ENCODE measurements around the gene VEZF1. TPM values are rescaled to one million over a fixed set of nuclear protein-coding genes. Genes with fewer than 3 reads are reported as not detected.

VEZF1 gene
- total and polyA plus RNA-seq, 9 donors = 31.6 to 83.5 (median 71.7) TPM

GRCh38 chr17:58006924-58007780 is 19.1 kb upstream of the VEZF1 start, which contains the start of gene SRSF1:
SRSF1 (minus strand) TSS chr17:58007246; CDS start chr17:58007137, 109 bp downstream.
- peak within 1 kb of the TSS; percentile 84 for H3K4me3 ChIP-seq
- no peaks in the 10 kb centered on the region for H3K9me3 ChIP-seq
- H3K27me3 ChIP-seq = no peaks in the 10 kb centered on the region
- H3K27ac ChIP-seq = peak within 1 kb of the TSS; percentile 91 to 96
- TF ChIP-seq POLR2A (IDR thresholded peaks at IDR 0.05) (peak; percentile 98), EP300 (IDR thresholded peaks at IDR 0.05) (peak; percentile 3)
- TF ChIP-seq, protein P1, sequence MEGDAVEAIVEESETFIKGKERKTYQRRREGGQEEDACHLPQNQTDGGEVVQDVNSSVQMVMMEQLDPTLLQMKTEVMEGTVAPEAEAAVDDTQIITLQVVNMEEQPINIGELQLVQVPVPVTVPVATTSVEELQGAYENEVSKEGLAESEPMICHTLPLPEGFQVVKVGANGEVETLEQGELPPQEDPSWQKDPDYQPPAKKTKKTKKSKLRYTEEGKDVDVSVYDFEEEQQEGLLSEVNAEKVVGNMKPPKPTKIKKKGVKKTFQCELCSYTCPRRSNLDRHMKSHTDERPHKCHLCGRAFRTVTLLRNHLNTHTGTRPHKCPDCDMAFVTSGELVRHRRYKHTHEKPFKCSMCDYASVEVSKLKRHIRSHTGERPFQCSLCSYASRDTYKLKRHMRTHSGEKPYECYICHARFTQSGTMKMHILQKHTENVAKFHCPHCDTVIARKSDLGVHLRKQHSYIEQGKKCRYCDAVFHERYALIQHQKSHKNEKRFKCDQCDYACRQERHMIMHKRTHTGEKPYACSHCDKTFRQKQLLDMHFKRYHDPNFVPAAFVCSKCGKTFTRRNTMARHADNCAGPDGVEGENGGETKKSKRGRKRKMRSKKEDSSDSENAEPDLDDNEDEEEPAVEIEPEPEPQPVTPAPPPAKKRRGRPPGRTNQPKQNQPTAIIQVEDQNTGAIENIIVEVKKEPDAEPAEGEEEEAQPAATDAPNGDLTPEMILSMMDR (IDR thresholded peaks at IDR 0.05) = no peak
- 0% methylated on average over 86 of the region's 86 CpGs for whole genome bisulfite sequencing, 3 donors
- DNase-seq = peak; percentile 97 to 99 (median 98)
- intact Hi-C loops (cut with DNase I) = loop anchor here in 1 of 4 donors (2.0 kb wide), 1 partner anchor 76 kb away; the partner anchor contains the start of gene DYNLL2
- H3K4me1 ChIP-seq (ENCODE audit: insufficient read depth) = peaks cover 5% of the 10 kb centered on the region
- no peaks in the 10 kb centered on the region for H3K36me3 ChIP-seq

DNA sequence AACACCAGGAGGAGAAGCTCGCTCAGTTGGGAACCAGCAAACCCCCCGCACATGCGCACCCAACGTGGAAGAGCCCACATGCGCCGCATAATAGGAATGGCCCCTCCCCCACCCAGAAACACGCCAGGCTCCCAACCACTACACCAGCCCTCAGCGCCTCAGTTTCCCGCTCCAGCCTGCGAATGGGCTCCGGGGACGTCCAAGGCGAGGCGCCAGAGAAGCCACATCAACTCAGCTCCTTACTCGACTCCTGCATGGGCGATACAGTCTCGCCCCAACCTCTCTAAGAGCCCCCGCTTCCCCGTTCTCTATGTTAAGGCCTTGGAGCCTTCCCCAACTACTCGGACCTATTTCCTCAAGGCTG is 18.5 kb upstream of the VEZF1 start:
- intact Hi-C loops (cut with DNase I) = loop anchor here in 1 of 4 donors (2.0 kb wide), 1 partner anchor 76 kb away; the partner anchor contains the start of gene DYNLL2

GRCh38 chr17:58005728-58006559 is 17.9 kb upstream of the VEZF1 start:
- DNase-seq = no peak
- WGBS, 3 donors = 2 to 3% (median 3%) methylated on average over 31 to 36 of the region's 36 CpGs
- TF ChIP-seq POLR2A (IDR thresholded peaks at IDR 0.05) = no peak
- TF ChIP-seq EP300 (IDR thresholded peaks at IDR 0.05) = no peak
- TF ChIP-seq, protein P1 (IDR thresholded peaks at IDR 0.05) = no peak
- intact Hi-C loops (cut with DNase I) = loop anchor here in 1 of 4 donors (2.0 kb wide), 1 partner anchor 77 kb away; the partner anchor contains the start of gene DYNLL2
- no peaks in the 10 kb centered on the region for H3K36me3 ChIP-seq
- H3K4me3 ChIP-seq = peak overlapping the region; percentile 84
- H3K27me3 ChIP-seq = no peaks in the 10 kb centered on the region
- H3K9me3 ChIP-seq = no peaks in the 10 kb centered on the region
- H3K4me1 ChIP-seq (ENCODE audit: insufficient read depth) = peaks cover 5% of the 10 kb centered on the region
- peak overlapping the region; percentile 91 to 96 for H3K27ac ChIP-seq

More for the DNA sequence above, 18.5 kb upstream of the VEZF1 start:
- Histone ChIP-seq H3K4me3 (peak overlapping the region; percentile 84), H3K4me1 (ENCODE audit: insufficient read depth) (peaks cover 5% of the 10 kb centered on the region), H3K27ac (peak overlapping the region; percentile 91 to 96), H3K27me3 (no peaks in the 10 kb centered on the region), H3K36me3 (no peaks in the 10 kb centered on the region), H3K9me3 (no peaks in the 10 kb centered on the region)
- 0% methylated on average over 18 to 20 of the region's 20 CpGs for WGBS, 3 donors
- no peak for TF ChIP-seq POLR2A (IDR thresholded peaks at IDR 0.05)
- TF ChIP-seq, protein P1 (IDR thresholded peaks at IDR 0.05) = no peak
- no peak for TF ChIP-seq EP300 (IDR thresholded peaks at IDR 0.05)
- DNase-seq = peak; percentile 77 to 88 (median 81)

- no peak overlapping the region for H3K4me3 ChIP-seq
- H3K27ac ChIP-seq = no peak overlapping the region
- WGBS, 3 donors = 27 to 45% (median 28%) methylated on average over 12 of the region's 12 CpGs
- H3K36me3 ChIP-seq = no peaks in the 10 kb centered on the region
- TF ChIP-seq, protein P1 (IDR thresholded peaks at IDR 0.05) = no peak
- TF ChIP-seq POLR2A (IDR thresholded peaks at IDR 0.05) = no peak
- no peaks in the 10 kb centered on the region for H3K9me3 ChIP-seq
- intact Hi-C loops (cut with DNase I) = no loop called here
- H3K27me3 ChIP-seq = no peaks in the 10 kb centered on the region
- no peak for DNase-seq
- H3K4me1 ChIP-seq (ENCODE audit: insufficient read depth) = peaks cover 5% of the 10 kb centered on the region
Measured at GRCh38 chr17:58005031-58005727, 17.1 kb upstream of the VEZF1 start.

All from ovary (tissue), 9 donors.